Posterior cingulate gyrus (tissue), 11 donors: ENCODE data around the gene CTSS.
"Not testable (repeated sequence)": the region's sequence is repeated elsewhere in the genome, so short reads cannot be mapped to it uniquely, and the experiment has no call there.

Experiments
- DNase-seq, 10 donors: peaks; one replicate each; pipeline versions ENCODE4 v3.0.0 to v3.0.0-alpha.2; 2020 to 2021; ENCODE audit warnings: mixed read lengths in 3 of 10
- intact Hi-C: fragments of 100-400 bp; cut with DNase I; formaldehyde crosslinking; loops from one replicate; pipeline ENCODE4 v1.15.1; 2023

Gene CTSS

DNA sequence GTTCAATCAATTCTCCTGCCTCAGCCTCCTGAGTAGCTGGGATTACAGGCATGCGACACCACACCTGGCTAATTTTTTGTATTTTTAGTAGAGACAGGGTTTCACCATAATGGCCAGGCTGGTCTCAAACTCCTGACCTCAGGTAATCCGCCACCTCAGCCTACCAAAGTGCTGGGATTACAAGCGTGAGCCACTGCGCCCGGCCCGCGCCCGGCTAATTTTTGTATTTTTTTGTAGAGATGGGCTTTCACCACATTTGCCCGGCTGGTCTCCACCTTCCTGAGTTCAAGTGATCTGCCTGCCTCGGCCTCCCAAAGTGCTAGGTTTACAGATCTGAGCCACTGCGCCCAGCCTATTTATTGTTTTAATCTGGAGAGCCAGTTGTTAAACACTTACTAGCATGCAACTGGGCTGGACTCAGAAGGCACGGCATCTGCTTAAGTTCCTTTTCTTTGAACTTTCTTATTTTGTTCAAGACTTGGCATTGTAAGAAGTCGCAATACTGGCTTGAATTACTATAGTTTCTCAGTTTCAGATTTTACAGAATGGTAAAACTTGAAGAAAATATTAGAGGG is 10.4 kb upstream of the CTSS start:
- DNase-seq, intact Hi-C loops: not testable (repeated sequence)

DNA sequence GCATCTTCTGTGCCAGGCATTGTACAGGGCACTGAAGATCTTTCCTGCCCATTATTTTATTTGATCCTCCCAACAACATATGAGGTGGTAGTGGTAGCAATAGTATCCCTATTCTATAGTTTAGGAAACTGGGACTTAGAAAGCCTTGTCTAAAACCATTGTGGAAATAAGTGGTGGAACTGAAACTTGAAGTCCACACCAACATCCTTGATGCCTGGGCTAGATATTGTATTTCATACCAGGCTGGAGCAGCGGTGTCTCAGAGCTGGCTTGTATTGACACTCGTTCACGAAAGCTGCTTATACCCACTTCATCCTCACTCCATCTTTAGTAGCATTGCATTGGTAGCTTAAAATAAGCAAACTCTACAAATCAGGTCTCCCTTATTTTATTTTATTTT is 9.7 kb upstream of the CTSS start:
- intact Hi-C loops, result no loop called here
- no peak for DNase-seq

DNA sequence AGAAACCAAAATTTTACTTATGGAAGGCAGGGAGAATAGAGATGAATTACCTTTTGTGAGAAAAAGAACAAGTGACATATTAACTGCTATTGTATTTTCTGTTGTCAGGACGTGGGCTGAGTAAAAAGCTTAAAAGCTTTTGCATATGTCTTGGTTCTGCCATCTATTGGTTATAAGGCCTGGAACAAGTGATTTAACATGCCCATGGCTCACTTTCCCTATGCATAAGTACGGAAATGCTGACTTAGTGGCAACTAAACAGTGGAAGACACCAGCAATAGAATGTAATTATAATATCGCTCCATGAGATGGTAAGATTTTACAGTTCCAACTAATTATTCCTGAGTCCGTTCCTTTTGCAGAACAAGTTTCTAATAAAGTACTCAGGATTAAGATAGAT is 6.7 kb upstream of the CTSS start:
- intact Hi-C loops, result no loop called here
- DNase-seq, result no peak

GRCh38 chr1:150767704-150768103 is 2.1 kb upstream of the CTSS start:
- intact Hi-C loops, DNase-seq: not testable (repeated sequence)

GRCh38 chr1:150765977-150766301 is 361 bp upstream of the CTSS start:
- intact Hi-C loops, DNase-seq: not testable (repeated sequence)

GRCh38 chr1:150764617-150765101 is 919 bp downstream of the CTSS start:
- DNase-seq, result no peak
- intact Hi-C loops, result no loop called here

- intact Hi-C loops, result no loop called here
- no peak for DNase-seq
Measured at GRCh38 chr1:150763018-150763417, 2.6 kb downstream of the CTSS start.

GRCh38 chr1:150762552-150762951 is 3.0 kb downstream of the CTSS start:
- intact Hi-C loops, result no loop called here
- no peak for DNase-seq

DNA sequence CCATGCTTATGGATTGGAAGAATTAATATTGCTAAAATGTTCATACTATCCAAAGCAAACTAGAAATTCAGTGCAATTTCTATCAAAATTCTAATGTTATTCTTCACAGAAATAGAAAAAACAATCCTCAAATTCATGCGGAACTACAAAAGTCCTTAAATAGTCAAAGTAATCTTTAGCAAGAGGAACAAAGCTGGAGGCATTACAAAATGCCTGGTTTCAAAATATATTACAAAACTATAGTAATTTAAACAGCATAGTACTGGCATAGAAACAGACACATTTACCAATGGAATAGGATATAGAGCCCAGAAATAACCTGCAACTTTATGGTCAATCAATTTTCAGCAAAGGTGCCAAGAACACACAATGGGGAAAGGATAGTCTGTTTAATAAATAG is 3.8 kb downstream of the CTSS start:
- intact Hi-C loops, result no loop called here
- DNase-seq, result no peak

- DNase-seq, result no peak
- intact Hi-C loops, result no loop called here
Measured at GRCh38 chr1:150760013-150760412, 5.6 kb downstream of the CTSS start.

DNA sequence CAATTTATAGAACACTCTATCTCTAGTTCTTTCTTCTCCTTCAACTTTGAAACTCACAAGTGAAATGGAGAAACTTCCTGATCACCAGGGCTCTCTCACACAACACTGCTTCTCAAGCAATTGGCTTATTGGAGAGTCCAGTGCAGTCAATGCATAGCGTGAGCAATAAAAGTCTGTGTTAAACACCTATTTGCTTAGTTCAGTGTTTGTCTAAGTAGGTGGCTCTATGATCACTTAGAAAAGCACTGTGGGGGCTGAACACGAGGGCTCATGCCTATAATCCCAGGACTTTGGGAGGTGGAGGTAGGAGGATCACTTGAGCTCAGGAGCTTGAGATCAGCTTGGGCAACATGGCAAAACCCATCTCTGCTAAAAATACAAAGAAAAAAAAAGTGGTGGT is 12.2 kb downstream of the CTSS start:
- no peak for DNase-seq
- intact Hi-C loops, result no loop called here

GRCh38 chr1:150751443-150751842 is 14.1 kb downstream of the CTSS start:
- intact Hi-C loops, result no loop called here
- DNase-seq, result no peak

DNA sequence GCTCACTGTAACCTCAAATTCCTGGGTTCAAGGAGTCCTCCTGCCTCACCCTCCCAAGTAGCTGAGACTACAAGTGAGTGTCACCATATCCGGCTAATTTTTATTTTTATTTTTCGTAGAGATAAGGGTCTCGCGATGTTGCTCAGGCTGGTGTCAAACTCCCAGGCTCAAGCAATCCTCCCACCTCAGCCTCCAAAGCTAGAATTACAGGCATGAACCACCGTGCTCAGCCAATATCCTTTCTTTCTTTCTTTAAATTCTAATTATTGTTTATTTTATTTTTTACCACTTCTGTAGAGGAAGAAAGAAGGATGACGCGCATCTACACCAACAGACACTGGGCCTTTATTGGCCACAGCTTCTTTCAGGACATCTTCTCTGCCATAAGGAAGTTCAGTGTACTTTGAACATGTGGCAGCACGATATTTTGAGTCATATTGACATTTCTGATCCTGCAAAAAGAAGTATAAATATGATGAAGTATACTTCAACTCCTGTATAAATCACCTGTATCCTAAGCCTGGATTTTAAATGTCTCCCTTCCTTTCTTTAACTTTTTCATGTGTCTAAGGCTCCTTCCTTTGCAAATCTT is 15.8 kb downstream of the CTSS start:
- intact Hi-C loops, result no loop called here
- DNase-seq, result no peak

DNA sequence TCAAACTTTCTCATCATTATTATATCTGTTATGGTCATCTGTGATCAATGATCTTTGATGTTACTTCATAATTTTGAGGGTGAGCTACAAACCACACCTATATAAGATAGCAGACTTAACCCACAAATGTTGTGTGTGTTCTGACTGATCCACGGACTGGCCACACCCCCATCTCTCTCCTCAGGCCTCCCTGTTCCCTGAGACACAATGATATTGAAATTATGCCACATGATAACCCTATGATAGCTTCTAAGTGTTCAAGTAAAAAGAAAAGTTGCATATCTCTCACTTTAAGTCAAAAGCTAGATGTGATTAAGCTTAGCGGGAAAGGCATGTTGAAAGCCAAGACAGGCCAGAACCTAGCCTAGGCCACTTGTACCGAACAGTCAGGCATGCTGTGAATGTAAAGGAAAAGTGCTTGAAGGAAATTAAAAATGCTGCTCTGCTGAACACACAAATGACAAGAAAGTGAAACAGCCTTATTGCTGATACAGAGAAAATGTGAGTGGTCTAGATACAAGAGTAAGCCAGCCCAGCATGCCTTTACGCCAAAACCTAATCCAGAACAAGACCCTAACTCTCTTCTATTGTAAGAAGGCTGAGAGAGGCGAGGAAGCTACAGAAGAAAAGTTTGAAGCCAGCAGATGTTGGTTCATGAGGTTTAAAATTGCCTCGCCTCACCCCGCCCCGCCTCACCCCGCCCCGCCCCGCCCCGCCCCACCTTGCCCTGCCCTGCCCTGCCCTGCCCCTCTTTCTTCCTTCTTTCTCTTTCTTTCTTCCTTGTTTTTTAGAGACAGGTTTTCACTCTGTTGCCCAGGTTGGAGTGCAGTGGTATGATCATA is 16.5 kb downstream of the CTSS start:
- no peak for DNase-seq
- intact Hi-C loops, result no loop called here

DNA sequence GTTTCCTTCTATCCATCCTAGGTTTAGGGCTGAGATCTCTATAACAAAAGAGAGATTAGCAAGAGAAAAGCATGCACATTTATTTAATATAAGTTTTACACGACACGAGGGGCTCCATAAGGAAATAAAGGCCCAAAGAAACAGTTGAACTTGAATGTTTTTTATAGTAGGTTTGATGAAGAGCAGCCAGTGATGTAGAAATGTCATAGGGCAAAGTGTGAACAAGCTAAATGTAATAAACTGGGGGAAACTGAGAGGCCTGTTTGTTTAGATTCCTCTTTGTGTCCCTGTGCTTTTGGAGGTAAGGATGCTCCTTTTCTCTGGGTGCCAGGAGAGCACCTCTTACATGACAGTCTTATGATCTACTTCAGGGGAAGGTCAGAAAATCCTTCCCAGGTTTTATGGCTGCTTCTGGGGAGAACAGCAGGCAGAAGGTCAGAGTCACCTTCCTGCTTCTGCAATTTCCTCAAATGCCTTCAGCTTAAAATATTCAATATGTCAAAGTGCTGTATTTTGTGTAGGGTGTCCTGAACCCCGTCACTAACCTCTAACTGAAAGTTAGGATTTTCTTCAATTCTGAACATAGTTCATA is 35.4 kb downstream of the CTSS start:
- intact Hi-C loops, result no loop called here

GRCh38 chr1:150724336-150724735 is 41.2 kb downstream of the CTSS start:
- no peak for DNase-seq
- intact Hi-C loops, result no loop called here

More for the DNA sequence above, 35.4 kb downstream of the CTSS start:
- DNase-seq, result no peak

- no peak for DNase-seq
- intact Hi-C loops, result no loop called here
Measured at GRCh38 chr1:150720703-150721102, 44.9 kb downstream of the CTSS start, which contains the start of gene HORMAD1. Gene HORMAD1, minus strand, starts transcription at chr1:150720895. Its CDS starts 1,390 bp downstream, at chr1:150719505.

- DNase-seq, result no peak
- intact Hi-C loops, result no loop called here
Measured at GRCh38 chr1:150720098-150720497, 45.5 kb downstream of the CTSS start.

GRCh38 chr1:150718225-150718891 is 47.2 kb downstream of the CTSS start:
- intact Hi-C loops, result no loop called here

DNA sequence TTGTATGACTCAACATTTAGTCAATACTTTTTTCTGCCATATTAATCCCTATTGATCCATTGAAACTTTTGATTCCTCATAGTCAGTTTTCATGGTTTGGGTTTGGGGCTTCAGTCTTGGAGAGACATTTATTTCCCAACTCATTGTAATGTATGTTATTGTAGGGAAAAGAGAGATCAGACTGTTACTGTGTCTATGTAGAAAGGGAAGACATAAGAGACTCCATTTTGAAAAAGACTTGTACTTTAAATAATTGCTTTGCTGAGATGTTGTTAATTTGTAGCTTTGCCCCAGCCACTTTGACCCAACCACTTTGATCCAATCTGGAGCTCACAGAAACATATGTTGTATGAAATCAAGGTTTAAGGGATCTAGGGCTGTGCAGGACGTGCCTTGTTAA is 56.5 kb downstream of the CTSS start:
- intact Hi-C loops, DNase-seq: not testable (repeated sequence)

More at GRCh38 chr1:150718225-150718891, 47.2 kb downstream of the CTSS start:
- DNase-seq, result no peak

DNA sequence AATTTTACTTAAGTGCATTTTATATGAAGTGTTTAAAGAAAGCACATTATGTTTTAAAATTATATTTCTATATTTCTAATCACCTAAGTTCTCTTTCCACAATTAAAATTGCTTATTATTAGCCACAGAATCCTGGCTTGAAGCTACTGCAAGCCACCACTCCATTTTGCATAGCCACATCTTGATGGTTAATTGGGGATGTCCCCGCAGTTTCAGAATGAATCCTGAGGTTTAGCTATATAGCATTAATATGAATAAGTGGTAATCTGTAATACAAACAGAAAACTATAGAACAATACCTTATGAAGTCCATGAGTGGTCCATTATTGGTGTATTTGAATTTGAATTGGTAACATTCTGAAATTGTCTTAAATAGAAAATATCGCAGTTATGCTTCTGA is 57.0 kb downstream of the CTSS start:
- DNase-seq, result no peak
- intact Hi-C loops, result no loop called here
